Trophoblast cell (in vitro differentiated cells and primary cell): Measurements from ENCODE around the gene S100A13.

ENCODE experiments used
- DNase-seq, 2 donors: peaks; one replicate each; pipeline ENCODE4 v3.0.0-alpha.2; 2016
- H2AFZ ChIP-seq: 2 replicates; pipeline ENCODE4 v1.6.1; 2013; ENCODE audit warnings: low read length, moderate library complexity, mild to moderate bottlenecking; ENCODE audit not compliant: insufficient read depth, poor library complexity
- H2AK5ac ChIP-seq: 2 replicates; pipeline ENCODE4 v1.6.1; 2013; ENCODE audit warnings: mild to moderate bottlenecking, low read length
- H2BK120ac ChIP-seq: 2 replicates; pipeline ENCODE4 v1.6.1; 2013; ENCODE audit warnings: low read length, mild to moderate bottlenecking, moderate library complexity; ENCODE audit not compliant: insufficient read depth, poor library complexity
- H2BK12ac ChIP-seq: 2 replicates; pipeline ENCODE4 v1.6.1; 2013; ENCODE audit warnings: mild to moderate bottlenecking, low read length, moderate library complexity
- H2BK5ac ChIP-seq: 2 replicates; pipeline ENCODE4 v1.6.1; 2013; ENCODE audit warnings: low read length, low read depth, moderate library complexity, mild to moderate bottlenecking; ENCODE audit not compliant: poor library complexity
- H3K14ac ChIP-seq: 2 replicates; pipeline ENCODE4 v1.6.1; 2013; ENCODE audit warnings: mild to moderate bottlenecking, low read length
- H3K18ac ChIP-seq: 2 replicates; pipeline ENCODE4 v1.6.1; 2013; ENCODE audit warnings: mild to moderate bottlenecking, low read length
- H3K23ac ChIP-seq: 2 replicates; pipeline ENCODE4 v1.6.1; 2013; ENCODE audit warnings: low read length
- H3K27ac ChIP-seq: 2 replicates; pipeline ENCODE4 v1.5.1; 2013; ENCODE audit warnings: low read depth, mild to moderate bottlenecking, inconsistent platforms, low read length, moderate library complexity
- H3K27me3 ChIP-seq: 2 replicates; pipeline ENCODE4 v1.6.1; 2013; ENCODE audit warnings: inconsistent platforms, mild to moderate bottlenecking, low read length, moderate library complexity; ENCODE audit not compliant: insufficient read depth
- H3K36me3 ChIP-seq, 2 experiments: 1 replicate in 1 of 2; 2 replicates in 1 of 2; pipeline ENCODE4 v1.6.1; 2013; ENCODE audit warnings: low read length in 2 of 2, mild to moderate bottlenecking in 2 of 2, moderate library complexity in 1 of 2; ENCODE audit not compliant: insufficient read depth in 2 of 2, control insufficient read depth in 1 of 2
- H3K4ac ChIP-seq: 2 replicates; pipeline ENCODE4 v1.6.1; 2013; ENCODE audit warnings: low read depth, mild to moderate bottlenecking, low read length, moderate library complexity
- H3K4me1 ChIP-seq, 2 experiments: 1 replicate in 1 of 2; 2 replicates in 1 of 2; pipeline ENCODE4 v1.6.1; 2013; ENCODE audit warnings: low read length in 2 of 2, mild to moderate bottlenecking in 2 of 2, moderate library complexity in 1 of 2; ENCODE audit not compliant: insufficient read depth in 2 of 2, control insufficient read depth in 1 of 2
- H3K4me2 ChIP-seq: 2 replicates; pipeline ENCODE4 v1.6.1; 2013; ENCODE audit warnings: inconsistent platforms, mild to moderate bottlenecking, low read length, moderate library complexity
- H3K4me3 ChIP-seq: 2 replicates; pipeline ENCODE4 v1.5.1; 2013; ENCODE audit warnings: mild to moderate bottlenecking, low read depth, low read length, inconsistent platforms
- H3K79me1 ChIP-seq: one replicate; pipeline ENCODE4 v1.6.1; 2013; ENCODE audit warnings: low read length
- H3K79me2 ChIP-seq: 2 replicates; pipeline ENCODE4 v1.6.1; 2013; ENCODE audit warnings: low read length, mild to moderate bottlenecking; ENCODE audit not compliant: control insufficient read depth, insufficient read depth, poor library complexity
- H3K9ac ChIP-seq: 2 replicates; pipeline ENCODE4 v1.6.1; 2013; ENCODE audit warnings: mild to moderate bottlenecking, low read length
- H3K9me3 ChIP-seq: 2 replicates; pipeline ENCODE4 v1.6.1; 2013; ENCODE audit warnings: low read depth, mild to moderate bottlenecking, control low read depth, inconsistent platforms, low read length; ENCODE audit not compliant: insufficient read depth
- H4K12ac ChIP-seq: 2 replicates; pipeline ENCODE4 v1.6.1; 2013; ENCODE audit warnings: low read depth, mild to moderate bottlenecking, low read length, moderate library complexity
- H4K8ac ChIP-seq: 2 replicates; pipeline ENCODE4 v1.6.1; 2013; ENCODE audit warnings: low read depth, mild to moderate bottlenecking, low read length, moderate library complexity
- H4K91ac ChIP-seq: one replicate; pipeline ENCODE4 v1.6.1; 2013; ENCODE audit warnings: low read depth, mild to moderate bottlenecking, low read length, moderate library complexity
- WGBS: extraction: QIAGEN DNeasy Blood & Tissue Kit; methylation state at CpG from one replicate; pipeline ENCODE4 v1.1.7; 2013; ENCODE audit warnings: missing lambda C conversion rate; ENCODE audit not compliant: insufficient read length, insufficient coverage; ENCODE audit errors: extremely low coverage; 5-methylcytosine and 5-hydroxymethylcytosine counted together

Gene S100A13

DNA sequence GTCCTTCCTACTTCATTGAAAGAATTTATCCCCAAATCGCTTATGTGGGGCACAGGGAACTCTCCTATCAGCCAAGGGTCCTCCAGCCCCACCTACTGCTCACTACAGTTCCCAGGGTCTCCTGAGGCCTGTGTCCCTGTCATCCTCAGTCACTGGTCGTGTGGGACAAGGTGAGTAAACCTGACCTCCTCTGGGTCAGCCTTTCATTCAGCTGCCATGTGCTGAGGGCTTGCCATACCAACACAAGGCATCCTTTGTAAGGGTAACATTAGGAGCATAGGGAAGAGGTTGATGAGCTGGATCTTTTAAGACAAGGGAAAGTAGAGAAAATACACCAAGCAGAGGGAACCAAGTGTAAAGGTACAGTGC, 20.0 kb upstream of the S100A13 start:
- no peak overlapping the region for H2AK5ac ChIP-seq
- WGBS, result no CpG with 5 or more reads among the region's 2 CpGs
- H2AFZ ChIP-seq, result no peak overlapping the region
- H3K4me3 ChIP-seq, result no peak overlapping the region
- no peak overlapping the region for H2BK120ac ChIP-seq
- H3K79me1 ChIP-seq, result no peaks in the 10 kb centered on the region
- peaks cover 0 to 2% of the 10 kb centered on the region in 2 experiments for H3K4me1 ChIP-seq
- H3K23ac ChIP-seq, result no peak overlapping the region
- H3K18ac ChIP-seq, result no peak overlapping the region
- no peak overlapping the region for H3K14ac ChIP-seq
- no peaks in the 10 kb centered on the region for H3K79me2 ChIP-seq
- H4K91ac ChIP-seq, result no peak overlapping the region
- no peak overlapping the region for H2BK5ac ChIP-seq
- no peak overlapping the region for H2BK12ac ChIP-seq
- peaks cover 1% of the 10 kb centered on the region for H3K9me3 ChIP-seq
- no peak overlapping the region for H3K4ac ChIP-seq
- H4K12ac ChIP-seq, result no peak overlapping the region
- no peak for DNase-seq
- no peak overlapping the region for H4K8ac ChIP-seq
- H3K27me3 ChIP-seq, result no peaks in the 10 kb centered on the region
- no peak overlapping the region for H3K9ac ChIP-seq
- H3K27ac ChIP-seq, result no peak overlapping the region
- peaks cover 10 to 25% of the 10 kb centered on the region in 2 experiments for H3K36me3 ChIP-seq
- H3K4me2 ChIP-seq, result no peak overlapping the region

DNA sequence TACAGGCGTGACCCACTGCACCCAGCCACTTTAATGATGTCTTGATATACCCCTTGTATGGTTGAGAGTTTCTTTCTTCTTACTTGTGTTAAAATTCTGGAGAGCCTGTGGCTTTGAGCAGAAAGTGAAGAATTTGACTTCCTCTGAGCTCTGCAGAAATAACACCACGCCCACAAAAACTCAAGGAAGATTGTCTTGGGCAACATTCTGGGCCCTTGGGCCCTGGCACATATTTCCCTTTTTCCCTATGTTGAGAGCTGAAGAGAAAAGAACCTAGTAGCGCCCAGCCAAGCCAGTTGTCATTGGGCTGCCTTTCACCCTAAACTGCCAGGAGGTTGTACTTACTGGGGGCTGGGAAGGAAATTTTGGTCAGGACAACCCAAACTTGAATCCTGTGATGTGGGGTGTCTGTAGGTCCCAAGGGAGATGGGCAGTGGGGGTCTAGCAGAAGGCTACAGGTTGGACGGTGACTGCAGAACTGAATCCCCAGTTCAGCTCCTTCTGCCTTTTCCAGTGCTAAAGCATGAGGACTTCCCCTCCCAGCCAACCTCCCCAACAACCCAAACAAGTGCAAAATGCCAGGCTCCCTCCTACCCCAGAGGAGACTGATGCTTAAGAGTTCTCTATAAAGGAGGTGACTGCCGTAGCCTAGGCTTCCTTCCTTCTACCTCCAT, 19.5 kb upstream of the S100A13 start:
- H3K4me2 ChIP-seq, result no peak overlapping the region
- no peak overlapping the region for H3K18ac ChIP-seq
- H3K4ac ChIP-seq, result no peak overlapping the region
- no peak overlapping the region for H2AFZ ChIP-seq
- no peaks in the 10 kb centered on the region for H3K79me1 ChIP-seq
- H4K8ac ChIP-seq, result no peak overlapping the region
- peaks cover 14 to 30% of the 10 kb centered on the region in 2 experiments for H3K36me3 ChIP-seq
- H4K12ac ChIP-seq, result no peak overlapping the region
- peaks cover 0 to 2% of the 10 kb centered on the region in 2 experiments for H3K4me1 ChIP-seq
- H3K79me2 ChIP-seq, result no peaks in the 10 kb centered on the region
- no peak overlapping the region for H2BK5ac ChIP-seq
- no peak overlapping the region for H4K91ac ChIP-seq
- no peak overlapping the region for H2AK5ac ChIP-seq
- H3K23ac ChIP-seq, result no peak overlapping the region
- no peak overlapping the region for H2BK12ac ChIP-seq
- H3K14ac ChIP-seq, result no peak overlapping the region
- H3K27me3 ChIP-seq, result no peaks in the 10 kb centered on the region
- no CpG with 5 or more reads among the region's 5 CpGs for WGBS
- no peak overlapping the region for H3K9ac ChIP-seq
- no peak for DNase-seq
- H3K4me3 ChIP-seq, result no peak overlapping the region
- no peak overlapping the region for H2BK120ac ChIP-seq
- no peak overlapping the region for H3K27ac ChIP-seq
- peaks cover under 1% of the 10 kb centered on the region for H3K9me3 ChIP-seq

DNA sequence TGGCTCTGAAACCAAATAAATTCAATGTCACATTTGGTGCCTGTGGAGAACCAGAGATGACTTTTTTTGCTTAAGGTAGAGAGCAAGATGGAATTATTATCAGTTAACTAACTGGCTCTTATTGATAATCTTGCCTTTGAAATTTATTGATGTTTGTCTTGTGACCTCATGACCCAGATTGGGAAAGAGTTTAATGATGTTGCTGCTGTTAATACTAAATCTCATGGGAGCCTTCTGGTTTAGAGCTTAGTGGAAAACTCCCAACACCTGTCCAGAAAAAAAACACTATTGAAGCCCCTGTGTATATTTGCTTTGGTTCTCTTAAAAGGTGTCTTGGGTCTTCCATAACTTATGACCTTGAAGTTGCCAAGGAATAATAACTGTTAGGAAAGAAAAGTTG, 16.5 kb upstream of the S100A13 start:
- H3K23ac ChIP-seq, result no peak overlapping the region
- no peaks in the 10 kb centered on the region for H3K79me2 ChIP-seq
- peaks cover 31 to 55% of the 10 kb centered on the region in 2 experiments for H3K36me3 ChIP-seq
- H4K91ac ChIP-seq, result no peak overlapping the region
- no peaks in the 10 kb centered on the region for H3K79me1 ChIP-seq
- no peak overlapping the region for H3K27ac ChIP-seq
- no peak overlapping the region for H3K4me3 ChIP-seq
- no peak overlapping the region for H4K12ac ChIP-seq
- H2BK120ac ChIP-seq, result no peak overlapping the region
- no peak overlapping the region for H3K14ac ChIP-seq
- no peak overlapping the region for H2BK12ac ChIP-seq
- no peak overlapping the region for H2AK5ac ChIP-seq
- peaks cover 0 to 2% of the 10 kb centered on the region in 2 experiments for H3K4me1 ChIP-seq
- H4K8ac ChIP-seq, result no peak overlapping the region
- H2BK5ac ChIP-seq, result no peak overlapping the region
- DNase-seq, result no peak
- no peak overlapping the region for H3K4me2 ChIP-seq
- no peaks in the 10 kb centered on the region for H3K9me3 ChIP-seq
- H2AFZ ChIP-seq, result no peak overlapping the region
- no peak overlapping the region for H3K18ac ChIP-seq
- H3K4ac ChIP-seq, result no peak overlapping the region
- no peak overlapping the region for H3K9ac ChIP-seq
- H3K27me3 ChIP-seq, result no peaks in the 10 kb centered on the region

DNA sequence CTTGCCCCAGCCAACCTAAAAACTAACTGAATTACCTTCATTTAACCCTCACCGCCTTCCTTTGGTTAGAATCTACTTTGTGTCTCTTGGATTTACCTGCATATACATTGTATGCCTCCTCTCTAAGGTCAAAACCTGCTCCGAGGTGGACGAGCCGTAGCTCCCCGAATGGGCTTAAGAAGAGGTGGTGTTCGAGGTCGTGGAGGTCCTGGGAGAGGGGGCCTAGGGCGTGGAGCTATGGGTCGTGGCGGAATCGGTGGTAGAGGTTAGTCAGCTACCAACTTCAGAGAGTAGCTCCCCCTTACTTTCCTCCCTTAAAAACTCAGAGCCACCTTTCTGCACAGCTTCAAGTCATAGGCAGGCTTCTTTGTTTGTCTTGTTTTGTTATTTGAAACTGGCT, 15.8 kb upstream of the S100A13 start:
- no peak overlapping the region for H4K91ac ChIP-seq
- H3K4ac ChIP-seq, result no peak overlapping the region
- no CpG with 5 or more reads among the region's 11 CpGs for WGBS
- no peak overlapping the region for H2AFZ ChIP-seq
- no peaks in the 10 kb centered on the region for H3K79me2 ChIP-seq
- no peak overlapping the region for H3K4me2 ChIP-seq
- no peak overlapping the region for H3K23ac ChIP-seq
- no peak overlapping the region for H3K14ac ChIP-seq
- H2BK5ac ChIP-seq, result no peak overlapping the region
- no peak overlapping the region for H4K8ac ChIP-seq
- no peak overlapping the region for H2AK5ac ChIP-seq
- DNase-seq, result no peak
- H3K4me1 ChIP-seq, result peaks cover 0 to 2% of the 10 kb centered on the region in 2 experiments
- no peaks in the 10 kb centered on the region for H3K27me3 ChIP-seq
- H3K9me3 ChIP-seq, result no peaks in the 10 kb centered on the region
- no peak overlapping the region for H3K27ac ChIP-seq
- H3K9ac ChIP-seq, result no peak overlapping the region
- no peak overlapping the region for H2BK120ac ChIP-seq
- no peak overlapping the region for H4K12ac ChIP-seq
- peaks cover 36 to 60% of the 10 kb centered on the region in 2 experiments for H3K36me3 ChIP-seq
- H3K79me1 ChIP-seq, result no peaks in the 10 kb centered on the region
- H3K18ac ChIP-seq, result no peak overlapping the region
- H3K4me3 ChIP-seq, result no peak overlapping the region
- H2BK12ac ChIP-seq, result no peak overlapping the region
